ENCODE results near the gene ALOXE3. TPM values are rescaled to one million over a fixed set of nuclear protein-coding genes. Genes with fewer than 3 reads are reported as not detected.

ALOXE3 gene
- total RNA-seq, 2 donors from 2014 or later, result not detected

DNA sequence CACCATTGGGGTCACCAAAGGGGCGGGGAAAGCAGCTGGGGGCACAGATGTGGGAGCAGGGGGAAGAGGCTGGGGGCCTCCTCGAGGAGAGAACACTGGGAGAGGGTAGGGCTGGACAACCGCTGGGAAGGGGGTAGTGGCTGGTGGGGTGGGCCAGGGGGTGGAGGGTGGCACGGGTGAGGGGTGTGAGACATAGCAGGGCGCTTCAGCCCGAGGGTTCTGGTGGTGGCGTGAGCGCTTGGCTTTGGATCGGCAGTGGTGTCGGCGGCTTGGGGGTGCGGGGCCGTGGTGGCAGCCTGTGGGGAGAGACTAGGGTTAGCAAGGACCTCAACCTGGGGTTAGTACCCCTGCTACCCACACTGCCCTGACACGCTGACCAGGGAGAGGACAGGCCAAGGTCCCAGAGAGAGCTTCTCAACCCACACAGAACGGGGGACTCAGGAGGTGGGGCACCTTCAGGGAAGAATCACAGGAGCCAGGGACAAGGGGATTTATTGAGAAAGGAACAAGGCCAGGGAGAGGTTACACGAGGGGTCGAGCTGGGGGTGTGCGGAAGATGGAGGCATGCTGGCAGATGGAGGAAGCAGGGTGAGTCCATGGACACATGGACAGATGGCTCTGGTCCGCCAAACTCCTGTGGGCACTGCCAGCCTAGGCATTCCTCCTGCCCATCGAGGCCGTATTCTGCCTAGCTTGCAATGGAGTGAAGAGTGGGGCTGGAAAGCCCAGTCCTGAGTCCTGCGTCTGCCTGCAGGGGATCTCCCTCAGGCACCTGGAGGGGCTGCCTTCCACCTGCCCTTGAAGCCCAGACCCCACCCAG, 25.5 kb upstream of the ALOXE3 start:
- peak overlapping the region in 1 of 2 donors; percentile 7 for H3K27ac ChIP-seq
- TF ChIP-seq, protein P1, sequence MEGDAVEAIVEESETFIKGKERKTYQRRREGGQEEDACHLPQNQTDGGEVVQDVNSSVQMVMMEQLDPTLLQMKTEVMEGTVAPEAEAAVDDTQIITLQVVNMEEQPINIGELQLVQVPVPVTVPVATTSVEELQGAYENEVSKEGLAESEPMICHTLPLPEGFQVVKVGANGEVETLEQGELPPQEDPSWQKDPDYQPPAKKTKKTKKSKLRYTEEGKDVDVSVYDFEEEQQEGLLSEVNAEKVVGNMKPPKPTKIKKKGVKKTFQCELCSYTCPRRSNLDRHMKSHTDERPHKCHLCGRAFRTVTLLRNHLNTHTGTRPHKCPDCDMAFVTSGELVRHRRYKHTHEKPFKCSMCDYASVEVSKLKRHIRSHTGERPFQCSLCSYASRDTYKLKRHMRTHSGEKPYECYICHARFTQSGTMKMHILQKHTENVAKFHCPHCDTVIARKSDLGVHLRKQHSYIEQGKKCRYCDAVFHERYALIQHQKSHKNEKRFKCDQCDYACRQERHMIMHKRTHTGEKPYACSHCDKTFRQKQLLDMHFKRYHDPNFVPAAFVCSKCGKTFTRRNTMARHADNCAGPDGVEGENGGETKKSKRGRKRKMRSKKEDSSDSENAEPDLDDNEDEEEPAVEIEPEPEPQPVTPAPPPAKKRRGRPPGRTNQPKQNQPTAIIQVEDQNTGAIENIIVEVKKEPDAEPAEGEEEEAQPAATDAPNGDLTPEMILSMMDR (IDR thresholded peaks at IDR 0.05), result no peak
- peaks cover 0 to 36% of the 10 kb centered on the region in 2 donors for H3K4me1 ChIP-seq (ENCODE audit: control insufficient read depth in 1 of 2, low read depth in 2 of 2)
- peaks cover 95% of the 10 kb centered on the region for H3K36me3 ChIP-seq
- H3K27me3 ChIP-seq (replicated peaks; ENCODE audit: insufficient read depth), result no peaks in the 10 kb centered on the region
- no peak overlapping the region for H3K4me3 ChIP-seq
- ATAC-seq (ENCODE audit: insufficient number of reproducible peaks, low FRiP score, low read depth) (no peak), DNase-seq (ENCODE audit: low spot score) (no peak)
- no peaks in the 10 kb centered on the region for H3K9me3 ChIP-seq

DNA sequence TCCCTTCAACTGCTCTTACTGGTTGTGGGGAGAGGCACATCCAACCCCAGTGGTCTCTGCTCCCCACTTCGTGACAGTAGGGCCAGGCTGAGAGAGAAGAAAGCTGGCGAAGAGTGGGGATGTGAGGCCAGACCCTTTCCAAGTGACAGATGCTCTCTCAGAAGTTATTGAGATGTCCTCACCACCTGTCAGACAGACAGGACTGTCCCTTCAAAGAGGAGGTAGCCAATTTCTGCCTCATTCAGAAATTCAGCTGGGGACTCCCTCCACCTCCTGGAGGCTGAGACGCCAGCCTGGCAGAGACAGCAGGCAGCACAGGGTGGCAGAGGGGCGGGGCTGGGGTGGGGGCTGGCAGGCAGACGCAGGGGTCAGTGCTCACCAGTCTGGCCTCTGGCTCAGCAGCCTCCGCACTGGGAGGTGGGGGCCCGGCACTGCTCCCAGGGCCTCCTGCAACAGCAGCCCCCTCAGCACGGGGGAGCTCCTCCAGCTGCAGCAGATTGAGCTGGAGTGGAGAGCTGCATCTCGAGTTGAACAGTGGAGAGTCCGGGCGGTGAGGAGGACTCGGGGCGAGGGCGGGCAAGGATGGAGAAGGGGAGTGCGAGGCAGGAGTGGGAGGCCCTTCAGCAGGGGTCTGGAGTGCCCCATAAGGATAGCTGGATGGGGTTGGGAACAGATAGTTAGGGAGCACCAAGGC, 24.7 kb upstream of the ALOXE3 start:
- TF ChIP-seq, protein P1 (IDR thresholded peaks at IDR 0.05), result no peak
- Histone ChIP-seq H3K36me3 (peaks cover 88% of the 10 kb centered on the region), H3K27ac (peak overlapping the region in 1 of 2 donors; percentile 7), H3K4me1 (ENCODE audit: control insufficient read depth in 1 of 2, low read depth in 2 of 2) (peaks cover 4 to 38% of the 10 kb centered on the region in 2 donors), H3K9me3 (no peaks in the 10 kb centered on the region), H3K27me3 (replicated peaks; ENCODE audit: insufficient read depth) (no peaks in the 10 kb centered on the region), H3K4me3 (no peak overlapping the region)
- no peak for DNase-seq (ENCODE audit: low spot score)
- no peak for ATAC-seq (ENCODE audit: insufficient number of reproducible peaks, low FRiP score, low read depth)

DNA sequence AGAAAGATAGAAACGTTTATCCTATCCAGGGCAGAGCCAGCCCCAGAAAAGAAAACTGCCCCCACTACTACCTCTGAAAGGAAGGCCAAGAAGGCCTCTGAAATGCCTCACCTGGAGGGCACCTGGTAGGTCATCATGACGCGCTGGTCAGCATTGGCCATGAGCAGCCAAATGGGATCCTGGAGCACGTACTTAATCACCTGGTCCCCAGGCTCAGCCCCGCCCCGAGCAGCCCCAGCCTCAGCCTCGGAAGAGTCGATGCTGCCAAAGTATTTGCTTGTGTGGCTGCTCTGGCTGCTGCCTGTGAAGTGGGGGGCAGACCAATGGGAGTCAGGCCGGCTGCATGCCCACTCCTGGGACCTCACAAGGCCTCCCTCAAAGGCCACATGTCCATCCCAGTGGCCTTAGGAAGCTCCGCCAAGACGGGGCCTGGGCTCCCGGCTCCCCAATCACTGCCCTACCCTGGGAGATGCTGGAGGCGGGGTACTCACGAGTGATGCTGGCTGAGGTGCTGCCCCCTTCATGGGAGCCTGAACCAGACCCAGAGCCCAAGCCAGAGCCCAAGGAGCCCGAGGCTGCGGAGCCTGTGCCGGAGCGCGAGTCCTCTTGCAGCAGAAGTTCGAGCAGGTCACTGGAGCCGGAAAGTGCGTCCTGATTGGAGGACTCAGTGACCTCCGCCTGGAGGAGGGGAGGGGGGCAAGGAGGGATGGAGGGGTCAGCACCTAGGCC, 24.0 kb upstream of the ALOXE3 start:
- Histone ChIP-seq H3K9me3 (no peaks in the 10 kb centered on the region), H3K27ac (no peak overlapping the region), H3K4me3 (no peak overlapping the region), H3K27me3 (replicated peaks; ENCODE audit: insufficient read depth) (no peaks in the 10 kb centered on the region), H3K36me3 (peaks cover 80% of the 10 kb centered on the region), H3K4me1 (ENCODE audit: control insufficient read depth in 1 of 2, low read depth in 2 of 2) (peaks cover 5 to 37% of the 10 kb centered on the region in 2 donors)
- TF ChIP-seq, protein P1 (IDR thresholded peaks at IDR 0.05), result no peak
- DNase-seq (ENCODE audit: low spot score), result no peak
- no peak for ATAC-seq (ENCODE audit: insufficient number of reproducible peaks, low FRiP score, low read depth)

DNA sequence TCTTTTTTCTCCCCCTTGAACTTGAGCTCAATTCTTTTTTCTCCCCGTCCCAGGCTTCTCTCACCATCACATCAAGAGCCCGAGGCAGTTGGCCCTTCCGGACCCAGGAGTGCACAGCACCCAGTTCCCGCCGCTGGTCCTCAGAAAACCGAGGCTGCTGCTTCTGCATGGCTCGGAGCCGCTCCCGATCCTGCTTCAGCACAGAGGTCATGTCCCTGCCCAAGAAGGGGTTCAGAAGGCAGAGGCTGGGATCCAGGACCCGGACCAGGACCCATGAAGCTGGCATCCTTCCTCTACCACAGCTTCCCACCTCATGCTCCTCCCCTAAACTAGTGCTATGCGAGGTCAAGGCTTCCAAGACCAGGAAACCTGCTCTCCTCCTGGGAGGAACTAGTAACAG, 23.4 kb upstream of the ALOXE3 start:
- ATAC-seq (ENCODE audit: insufficient number of reproducible peaks, low FRiP score, low read depth), result no peak
- peaks cover 75% of the 10 kb centered on the region for H3K36me3 ChIP-seq
- H3K27me3 ChIP-seq (replicated peaks; ENCODE audit: insufficient read depth), result no peaks in the 10 kb centered on the region
- TF ChIP-seq, protein P1 (IDR thresholded peaks at IDR 0.05), result no peak
- H3K4me3 ChIP-seq, result no peak overlapping the region
- peaks cover 5 to 34% of the 10 kb centered on the region in 2 donors for H3K4me1 ChIP-seq (ENCODE audit: control insufficient read depth in 1 of 2, low read depth in 2 of 2)
- no peaks in the 10 kb centered on the region for H3K9me3 ChIP-seq
- no peak for DNase-seq (ENCODE audit: low spot score)
- no peak overlapping the region for H3K27ac ChIP-seq

DNA sequence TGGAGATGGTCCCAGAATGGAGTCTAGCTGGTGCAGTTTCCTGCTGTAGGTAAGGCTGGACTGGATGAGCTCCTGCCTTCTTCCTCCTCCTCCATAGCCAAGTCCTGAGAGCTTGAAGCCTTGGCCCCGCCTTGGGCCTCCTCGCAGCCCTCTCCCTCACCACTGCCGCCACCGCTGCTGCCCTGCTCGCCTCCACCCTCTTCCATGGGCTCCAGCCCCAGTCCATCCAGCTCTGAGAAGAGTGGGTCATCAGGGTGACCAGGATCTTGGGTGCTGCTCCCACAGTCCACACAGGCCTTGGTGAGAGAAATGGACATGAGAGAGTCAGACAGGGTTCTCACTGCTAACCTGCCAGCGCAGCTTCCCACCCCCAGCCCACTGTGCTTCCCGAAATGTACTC, 22.7 kb upstream of the ALOXE3 start:
- H3K36me3 ChIP-seq, result peaks cover 68% of the 10 kb centered on the region
- ATAC-seq (ENCODE audit: insufficient number of reproducible peaks, low FRiP score, low read depth) (no peak), DNase-seq (ENCODE audit: low spot score) (no peak)
- no peaks in the 10 kb centered on the region for H3K9me3 ChIP-seq
- no peak overlapping the region for H3K4me3 ChIP-seq
- no peaks in the 10 kb centered on the region for H3K27me3 ChIP-seq (replicated peaks; ENCODE audit: insufficient read depth)
- H3K27ac ChIP-seq, result no peak overlapping the region
- H3K4me1 ChIP-seq (ENCODE audit: control insufficient read depth in 1 of 2, low read depth in 2 of 2), result peaks cover 5 to 34% of the 10 kb centered on the region in 2 donors
- TF ChIP-seq, protein P1 (IDR thresholded peaks at IDR 0.05), result no peak
